ENCODE measurements around the gene BAK1.

Gene BAK1

DNA sequence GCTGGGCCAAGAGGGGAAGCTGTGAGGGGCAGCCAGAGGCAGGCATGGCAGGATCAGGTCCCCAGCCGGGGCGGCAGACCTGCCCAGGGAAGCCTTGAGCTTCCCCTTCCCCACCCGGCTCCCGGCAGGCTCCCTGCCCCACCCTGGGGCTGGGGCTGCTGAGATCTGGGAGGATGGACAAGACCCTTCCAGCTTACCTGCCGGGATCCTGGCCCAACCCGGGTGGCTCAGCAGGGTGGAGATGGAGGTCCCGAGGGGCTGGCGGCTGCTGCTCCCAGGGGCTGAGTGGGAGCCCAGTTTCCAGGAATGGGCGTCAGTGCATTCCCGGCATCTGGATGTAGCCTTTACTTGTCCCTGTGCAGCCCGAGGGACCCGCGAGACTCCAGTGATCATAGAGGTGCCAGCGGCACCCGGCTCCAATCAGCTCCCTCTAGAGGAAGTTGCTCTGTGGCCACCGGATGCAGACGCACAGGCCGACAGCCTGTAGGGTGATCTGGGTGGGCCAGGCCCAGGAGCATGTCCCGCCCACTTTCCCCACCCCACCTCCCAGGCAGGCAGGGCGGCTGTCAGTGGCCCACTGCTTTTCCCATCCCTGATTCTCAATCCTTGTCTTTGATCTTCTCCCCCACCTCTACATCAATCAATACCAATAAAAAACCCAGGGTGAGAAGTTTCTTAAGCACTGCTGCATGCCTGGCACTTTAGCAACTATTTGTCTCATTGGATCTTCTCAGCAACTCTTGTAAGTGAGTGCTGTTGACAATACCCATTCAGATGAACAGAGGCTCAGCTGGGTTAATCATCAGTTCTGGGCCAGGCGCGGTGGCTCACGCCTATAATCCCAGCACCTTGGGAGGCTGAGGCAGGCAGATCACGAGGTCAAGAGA lies at the start of gene BAK1:
Gene BAK1, minus strand, starts transcription at position 449 of the 887 bp plus-strand sequence. CDS start 2,672 bp downstream, outside the sequence.
- DNase-seq (ENCODE audit: low spot score), result peak; percentile 98

DNA sequence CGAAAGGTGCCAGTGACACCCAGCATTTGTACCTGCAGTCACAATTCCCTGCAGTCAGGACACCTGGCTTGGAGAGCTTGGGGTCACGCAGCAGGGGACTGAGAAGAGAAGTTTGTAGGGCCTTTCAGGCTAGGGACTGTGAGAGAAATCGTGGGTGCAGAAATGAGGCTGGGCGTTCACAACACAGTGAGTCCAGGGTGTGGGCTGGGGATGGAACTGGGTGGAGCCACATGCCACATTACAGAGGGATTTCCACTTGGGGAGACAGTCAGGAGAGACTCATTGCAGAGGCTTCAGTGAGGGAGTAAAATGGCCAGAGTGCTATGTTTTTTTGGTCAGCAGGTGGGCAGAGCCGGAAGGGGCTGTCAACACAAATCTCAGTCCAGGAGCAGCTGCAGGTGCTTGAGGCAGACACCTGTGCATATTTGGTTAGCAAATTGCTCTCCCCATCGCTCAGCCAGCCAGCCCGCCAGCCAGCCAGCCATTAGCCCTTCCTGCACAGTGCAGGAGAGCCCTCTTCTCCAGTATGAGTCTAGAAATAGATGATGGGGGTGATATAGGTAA lies 48.4 kb upstream of the BAK1 start:
- no peak for DNase-seq (ENCODE audit: low spot score)

DNA sequence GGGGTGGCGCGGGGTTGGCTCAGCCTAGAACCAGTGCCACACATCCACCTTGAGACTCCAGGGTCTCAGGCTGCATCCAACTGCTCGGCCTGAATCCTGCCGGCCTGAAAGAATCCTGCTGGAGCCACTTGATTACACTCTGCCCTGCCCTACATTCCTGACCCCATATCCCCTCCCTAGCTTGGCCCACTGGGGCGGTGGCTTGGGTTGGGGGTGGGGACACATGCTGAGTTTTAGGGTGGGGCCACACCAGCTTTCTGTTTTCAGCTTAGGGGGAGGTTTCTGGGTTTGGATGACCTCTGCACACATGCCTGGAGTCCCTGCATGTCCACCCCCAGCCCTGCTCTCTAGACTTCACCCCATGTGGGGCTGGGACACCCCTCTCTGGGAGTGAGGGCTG lies 47.8 kb upstream of the BAK1 start:
- no peak for DNase-seq (ENCODE audit: low spot score)

DNA sequence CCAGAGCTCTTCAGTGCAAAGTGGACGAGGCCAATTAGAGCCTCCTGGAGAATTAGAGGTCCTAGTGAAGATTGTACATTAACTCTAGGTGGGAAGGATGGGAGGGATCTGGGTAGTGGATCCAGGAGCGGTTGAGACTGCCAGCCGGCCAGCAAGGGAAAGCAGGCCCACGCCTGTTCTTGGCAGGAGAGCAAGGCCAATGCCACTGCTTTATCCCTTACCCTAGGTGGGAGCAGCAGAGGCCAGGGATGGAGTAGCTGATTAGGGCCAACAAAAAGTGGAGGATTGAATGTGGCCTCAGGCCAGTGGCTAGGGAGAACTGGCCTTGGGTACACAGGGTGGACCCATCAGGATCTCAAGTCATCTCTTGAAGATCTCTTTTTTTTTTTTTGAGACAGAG lies 44.8 kb upstream of the BAK1 start:
- no peak for DNase-seq (ENCODE audit: low spot score)

DNA sequence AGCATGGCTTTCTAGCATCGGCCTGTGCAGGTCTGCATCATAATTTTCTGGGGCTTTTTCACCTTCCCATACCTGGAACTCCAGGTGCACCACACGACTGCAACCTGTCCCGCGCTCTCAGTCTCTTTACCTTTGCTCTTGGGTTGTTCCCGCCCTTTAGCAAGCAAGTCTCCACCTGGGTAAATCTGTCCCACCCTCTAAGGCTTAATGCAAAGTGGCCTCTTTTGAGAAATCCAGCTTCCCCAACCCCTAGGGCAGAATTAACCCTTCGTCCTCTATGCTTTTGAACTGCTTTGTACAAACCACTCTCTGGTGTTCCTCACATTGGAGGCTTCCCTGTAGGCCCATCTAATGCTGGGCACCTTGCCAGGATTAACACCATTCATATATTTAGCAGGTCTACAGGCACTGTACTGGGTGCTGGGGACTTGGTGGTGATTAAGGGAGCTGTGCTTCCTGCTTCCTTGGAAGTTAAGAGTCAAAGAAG lies 43.9 kb upstream of the BAK1 start:
- no peak for DNase-seq (ENCODE audit: low spot score)

DNA sequence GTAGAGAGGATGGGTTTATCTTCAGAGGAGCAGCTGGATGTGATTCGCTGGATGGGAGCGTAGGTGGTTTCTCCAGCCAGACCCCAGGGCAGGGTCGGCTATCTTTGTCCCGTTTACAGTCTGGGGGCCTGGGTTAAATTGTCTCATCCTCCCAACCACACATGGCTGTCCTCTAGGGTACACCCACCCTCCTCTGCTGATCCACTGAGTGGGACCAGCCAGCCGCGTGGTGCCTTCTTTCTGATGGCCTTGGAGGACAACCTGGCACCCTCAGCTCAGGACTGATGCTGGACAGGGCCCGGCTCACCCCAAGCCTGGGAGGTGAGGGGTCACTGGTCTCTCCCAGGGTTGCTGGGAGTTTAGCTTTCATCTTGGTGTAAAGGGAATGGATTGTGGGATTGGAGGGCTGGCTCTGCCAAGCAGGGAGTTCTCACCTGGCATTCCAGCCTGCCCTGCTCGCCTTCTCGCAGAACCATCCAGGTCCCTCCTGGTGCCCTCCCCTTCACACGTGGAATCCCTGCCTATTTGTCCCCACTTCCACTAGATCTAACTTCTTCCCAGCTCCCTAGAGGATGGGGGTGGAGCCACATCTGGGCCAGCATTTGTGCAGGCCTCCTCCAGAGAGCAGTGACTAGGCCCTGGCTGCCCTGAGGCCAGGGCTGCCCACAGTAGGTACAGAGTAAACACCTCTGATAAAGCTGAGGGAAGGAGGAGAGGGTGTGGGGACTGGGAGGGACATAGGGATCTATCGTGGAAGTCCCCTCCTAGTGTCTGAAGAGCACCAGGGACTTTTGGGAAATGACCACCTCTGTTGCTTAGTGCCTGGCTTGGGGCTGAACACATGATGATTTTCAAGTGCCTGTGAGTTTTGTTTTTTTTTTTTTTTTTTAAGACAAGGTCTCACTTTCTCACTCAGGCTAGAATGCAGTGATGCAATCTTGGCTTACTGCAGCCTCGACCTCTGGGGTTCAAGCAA lies 42.7 kb upstream of the BAK1 start:
- peak; percentile 59 for DNase-seq (ENCODE audit: low spot score)

DNA sequence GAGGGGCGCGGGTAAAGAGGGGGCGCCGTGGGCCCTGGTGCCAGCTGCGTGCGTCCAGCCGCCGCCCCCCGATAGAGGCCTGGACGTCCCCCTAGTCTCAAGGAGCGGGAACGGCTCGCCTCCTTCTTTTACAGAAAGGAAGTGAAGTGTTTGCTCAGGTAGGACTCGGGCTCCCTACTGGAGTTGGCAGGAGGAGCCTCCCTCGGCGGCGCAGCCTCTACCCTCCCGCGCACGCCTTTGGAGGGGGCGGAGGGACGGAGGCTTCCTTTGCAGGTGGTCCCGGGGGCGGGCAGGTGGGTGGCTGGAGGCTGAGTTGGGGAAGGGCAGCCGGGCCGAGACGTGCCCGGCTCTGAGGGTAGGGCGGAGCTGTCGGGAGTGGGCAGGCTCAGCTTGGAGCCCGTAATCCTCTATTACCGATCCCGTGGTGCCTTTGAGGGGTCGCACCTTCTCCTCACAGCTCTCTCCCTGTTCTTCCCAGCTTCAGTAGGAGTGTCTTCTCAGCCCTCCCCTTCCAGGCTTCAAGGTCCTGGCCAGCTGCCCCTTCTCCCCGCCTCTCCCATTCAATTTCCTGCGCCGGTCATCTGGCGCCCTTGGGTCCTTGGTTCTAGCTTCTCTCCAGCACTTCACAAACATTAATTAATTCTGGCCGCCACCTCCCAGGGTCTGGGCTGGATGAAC lies 41.8 kb upstream of the BAK1 start:
- peak; percentile 51 for DNase-seq (ENCODE audit: low spot score)

DNA sequence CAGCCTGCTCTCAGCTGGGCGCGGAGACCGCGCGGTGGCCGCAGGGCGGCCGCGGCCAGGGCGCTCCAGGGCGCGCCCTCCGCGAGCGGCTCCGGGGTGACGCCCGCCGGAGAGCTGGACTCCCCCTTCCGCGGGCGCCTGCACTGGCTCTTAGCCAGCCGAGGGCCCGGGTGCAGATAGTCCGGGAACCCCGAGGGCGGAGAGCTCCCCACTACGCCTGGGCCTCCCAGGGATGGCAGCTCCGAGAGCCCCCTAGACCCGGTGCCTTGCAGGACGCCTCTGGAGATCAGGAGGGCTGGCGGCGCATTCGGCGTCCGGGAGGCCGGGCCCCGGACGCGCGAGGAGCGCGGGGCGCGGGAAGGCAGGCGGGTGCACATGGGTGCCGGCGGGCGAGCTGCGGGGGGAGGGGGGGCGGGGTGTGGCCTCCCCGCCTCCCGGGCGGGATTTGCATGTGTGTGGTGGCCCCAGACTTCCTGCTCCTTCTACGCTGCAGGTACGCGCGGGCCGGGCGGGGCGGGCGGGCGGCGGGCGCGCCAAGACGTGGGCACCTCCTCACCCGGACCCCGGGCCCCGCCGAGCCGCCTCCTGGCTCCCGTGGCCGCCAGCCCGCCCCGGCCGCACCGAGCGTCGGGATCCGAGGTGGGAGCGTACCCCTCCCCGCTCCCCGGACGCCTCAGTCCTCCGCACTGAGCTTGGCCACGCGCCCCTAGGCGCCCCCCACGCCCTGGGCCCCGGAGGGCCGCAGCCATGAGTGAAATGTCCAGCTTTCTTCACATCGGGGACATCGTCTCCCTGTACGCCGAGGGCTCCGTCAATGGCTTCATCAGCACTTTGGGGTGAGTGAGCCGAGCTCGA lies 41.0 kb upstream of the BAK1 start, which contains the start of gene ITPR3:
Gene ITPR3, plus strand, starts transcription at position 467 of the 855 bp plus-strand sequence. Its CDS starts 281 bp downstream, at position 748.
- DNase-seq (ENCODE audit: low spot score), result peak; percentile 59

DNA sequence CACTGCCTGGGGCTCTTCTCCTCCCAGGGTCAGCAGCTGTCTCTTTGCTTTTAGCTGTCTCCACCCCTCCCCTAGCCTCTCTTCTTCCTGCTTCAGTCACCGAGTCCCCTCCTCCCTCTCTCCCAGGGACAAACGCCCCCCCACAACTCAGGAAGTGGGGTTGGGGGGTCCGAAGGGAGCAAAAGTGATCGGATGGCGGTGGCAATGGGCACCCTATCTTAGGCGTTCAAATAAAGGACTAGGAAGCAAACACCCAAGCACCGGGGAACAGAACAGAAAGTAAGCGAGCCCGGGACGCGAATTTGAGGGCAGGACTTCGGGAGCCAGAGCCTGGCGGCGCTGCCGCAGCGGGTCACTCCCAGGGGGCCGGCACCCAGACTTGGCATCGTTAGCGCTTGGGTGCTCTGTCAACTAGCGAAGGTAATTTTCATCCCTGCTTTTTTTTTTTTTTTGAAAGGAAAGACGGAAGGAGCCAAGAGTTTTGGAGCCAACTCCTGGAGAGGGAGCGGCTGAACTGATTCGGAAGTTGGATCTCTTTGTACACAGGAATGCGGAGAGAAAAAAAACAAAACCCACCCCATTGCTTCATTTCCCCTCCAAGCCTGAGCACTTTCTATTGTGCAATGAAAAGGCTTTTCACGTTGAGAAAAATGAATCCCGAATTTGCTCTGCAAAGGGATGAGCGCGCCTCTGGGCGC lies 40.2 kb upstream of the BAK1 start:
- no peak for DNase-seq (ENCODE audit: low spot score)

DNA sequence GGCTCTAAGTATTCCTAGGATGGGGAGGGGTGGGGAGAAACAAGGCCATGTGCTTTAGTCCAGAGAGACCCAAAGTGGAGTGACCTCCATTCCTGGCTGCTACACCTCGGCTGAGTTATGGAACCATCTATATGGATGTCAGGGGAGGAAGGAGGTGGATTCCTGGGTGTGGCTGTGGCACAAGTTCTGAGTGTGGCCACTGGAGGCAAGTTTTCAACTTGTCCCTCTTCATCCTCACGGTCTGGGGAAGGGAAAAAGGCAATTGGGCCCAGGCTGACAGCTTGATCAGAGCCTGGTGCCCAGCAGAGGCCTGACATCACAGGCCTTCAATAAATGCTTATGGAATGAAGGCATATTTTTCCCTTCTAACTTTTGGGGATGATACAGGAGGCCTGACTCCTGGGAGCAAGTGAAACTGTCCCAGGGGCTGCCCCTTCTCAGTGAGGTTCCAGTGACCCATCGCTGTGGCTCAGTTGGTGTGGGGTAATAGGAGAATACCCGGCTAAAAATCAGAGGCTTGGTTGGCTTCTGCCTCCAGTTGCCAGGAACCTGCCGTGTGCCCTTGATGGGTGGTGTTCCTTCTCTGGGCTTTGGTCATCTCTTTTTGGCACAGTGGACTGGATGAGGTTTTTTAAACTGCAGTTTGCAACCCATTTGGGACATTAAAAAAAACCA lies 39.2 kb upstream of the BAK1 start:
- no peak for DNase-seq (ENCODE audit: low spot score)

DNA sequence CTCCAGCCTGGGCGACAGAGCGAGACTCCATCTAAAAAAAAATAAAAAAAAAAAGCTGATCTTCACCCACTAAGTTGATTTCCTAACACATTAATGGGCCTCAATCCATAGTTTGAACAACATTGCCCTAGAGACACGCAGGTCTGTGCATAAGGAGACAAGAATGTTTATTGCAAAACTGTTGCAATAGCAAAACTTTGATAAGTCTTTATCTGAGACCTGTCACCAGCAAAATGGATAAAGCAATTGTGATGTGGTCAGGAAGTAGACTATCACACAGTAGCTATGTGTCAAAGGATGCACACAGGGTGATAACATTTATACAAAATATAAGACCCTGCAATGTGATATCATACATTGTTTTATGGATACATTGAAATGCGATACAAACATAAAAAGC lies 36.8 kb upstream of the BAK1 start:
- no peak for DNase-seq (ENCODE audit: low spot score)

DNA sequence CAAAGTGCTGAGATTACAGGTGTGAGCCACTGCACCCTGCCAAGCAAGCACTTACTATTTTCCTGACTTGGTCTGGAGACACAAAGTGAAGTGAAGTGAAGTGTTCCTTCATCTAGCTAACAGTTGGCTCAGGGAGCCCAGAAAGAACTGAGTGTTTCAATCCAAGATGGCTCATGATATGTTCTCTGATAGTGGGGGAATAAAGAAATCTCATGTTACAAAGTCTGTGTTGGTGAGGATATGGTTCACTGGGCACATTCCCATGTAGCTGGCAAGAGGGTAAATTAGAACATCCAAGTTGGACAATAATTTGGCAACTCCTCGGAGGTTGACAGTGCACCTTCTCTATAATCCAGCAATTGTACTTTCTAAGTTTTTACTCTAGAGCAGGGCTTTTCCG lies 36.0 kb upstream of the BAK1 start:
- DNase-seq (ENCODE audit: low spot score), result no peak

DNA sequence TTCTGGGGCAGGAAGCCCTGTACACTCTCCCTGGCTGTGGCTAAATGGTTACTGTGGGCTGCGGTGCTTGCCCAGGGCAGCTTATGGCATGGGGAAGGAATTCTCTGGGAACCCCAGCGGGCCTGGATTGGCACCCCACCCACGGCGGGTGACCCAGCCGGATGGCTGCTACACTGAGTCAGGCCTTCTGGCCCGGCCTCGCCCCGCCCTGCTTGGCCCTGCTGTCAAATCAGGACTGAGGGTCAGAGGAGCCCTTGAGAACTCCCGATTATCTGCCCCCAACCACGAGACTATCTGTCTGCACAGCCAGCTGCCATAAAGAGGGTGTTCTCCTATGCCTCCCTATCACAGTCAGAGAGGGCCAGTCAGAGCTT lies 33.7 kb upstream of the BAK1 start:
- peak; percentile 94 for DNase-seq (ENCODE audit: low spot score)

DNA sequence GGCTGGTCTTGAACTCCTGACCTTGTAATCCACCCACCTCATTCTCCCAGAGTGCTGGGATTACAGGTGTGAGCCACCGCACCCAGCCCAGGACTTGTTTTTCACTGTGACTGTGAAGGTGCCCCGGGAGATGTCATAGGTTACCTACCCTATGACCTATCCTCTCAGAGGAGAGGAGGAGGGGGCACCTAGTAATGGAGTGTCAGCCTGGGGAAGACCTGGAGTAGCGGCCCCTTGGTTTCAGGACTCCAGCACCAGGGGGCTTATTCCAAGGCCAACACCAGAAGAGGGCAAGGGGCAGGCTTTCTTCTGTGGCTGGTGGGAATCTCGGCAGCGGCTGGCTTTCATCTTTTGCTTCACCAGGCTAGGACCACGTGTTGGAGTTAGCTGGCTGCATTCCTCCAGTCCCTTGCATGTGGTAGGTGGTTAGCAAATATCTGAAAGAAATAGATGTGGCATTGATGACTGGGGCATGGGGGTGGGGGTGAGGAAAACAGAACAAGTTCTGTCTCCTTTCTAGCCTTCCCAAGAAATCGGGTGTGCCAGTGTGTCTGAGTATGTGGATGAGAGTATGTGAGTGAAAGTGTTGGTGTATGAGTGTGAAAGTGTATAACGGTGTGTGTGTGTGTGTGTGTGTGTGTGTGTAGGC lies 33.2 kb upstream of the BAK1 start:
- peak; percentile 67 for DNase-seq (ENCODE audit: low spot score)

DNA sequence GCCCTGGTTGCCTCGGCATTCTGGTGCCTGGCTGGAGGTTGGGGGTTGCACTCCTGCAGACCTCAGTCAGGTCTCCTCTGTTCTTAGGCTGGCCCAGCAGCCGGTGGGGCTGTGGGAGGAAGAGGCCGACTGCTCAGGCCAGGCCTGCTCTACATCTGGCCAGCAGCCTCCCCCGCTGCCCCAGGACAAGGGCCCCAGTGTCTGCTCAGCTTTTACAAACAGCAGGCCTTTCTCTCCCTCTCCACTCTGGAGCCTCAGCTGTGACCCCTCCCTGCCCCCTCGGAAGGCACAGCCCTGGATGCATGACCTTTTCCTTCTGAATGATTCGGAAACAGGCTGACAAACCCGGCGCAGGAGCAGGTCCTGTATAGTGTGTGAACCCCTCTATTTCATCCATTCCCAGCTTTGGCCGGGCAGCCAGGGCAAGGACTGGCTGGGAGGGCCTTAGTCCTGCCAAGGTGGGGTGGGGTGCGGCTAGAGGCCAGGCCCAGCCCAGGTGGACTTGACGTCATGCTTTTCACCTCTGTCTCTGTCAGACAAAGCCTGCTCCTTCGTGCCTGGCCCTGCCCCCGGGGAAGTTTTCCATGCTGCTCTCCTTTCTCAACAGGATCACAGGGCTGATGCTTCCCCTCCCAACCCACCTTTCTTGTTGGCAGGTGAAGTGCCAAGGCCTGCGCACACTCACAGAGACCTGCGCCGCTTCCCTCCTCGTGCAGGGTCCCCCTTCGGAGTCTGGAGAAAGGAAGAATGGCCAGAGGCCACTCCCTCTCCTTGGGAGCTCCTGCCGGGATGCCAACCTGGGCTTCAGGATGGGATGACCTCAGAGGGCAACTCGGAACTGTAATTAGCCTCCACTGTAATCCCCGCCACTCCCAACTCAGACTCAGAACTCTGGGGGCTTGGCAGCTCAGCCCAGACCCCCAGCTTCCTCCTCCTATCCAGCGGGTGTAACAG lies 31.0 kb upstream of the BAK1 start:
- no peak for DNase-seq (ENCODE audit: low spot score)

DNA sequence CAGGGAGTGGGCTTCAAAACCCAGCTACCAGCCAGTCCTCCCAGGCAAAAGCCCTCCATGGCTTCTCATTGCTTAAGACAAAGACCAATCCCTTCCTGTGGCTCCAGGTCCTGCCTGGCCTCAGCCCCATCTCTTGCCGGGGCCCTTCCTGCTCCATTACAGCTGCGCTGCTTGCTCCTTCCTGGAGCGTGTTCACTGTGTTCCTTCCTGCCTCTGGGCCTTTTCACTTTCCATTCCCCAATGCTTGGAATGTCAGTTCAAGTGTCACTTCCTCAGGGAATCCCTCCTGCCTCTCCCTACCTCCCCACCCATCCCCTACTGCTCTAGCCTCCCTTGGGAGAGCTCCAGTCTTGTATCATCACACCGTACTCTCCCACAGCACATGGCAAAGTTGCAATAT lies 30.0 kb upstream of the BAK1 start:
- no peak for DNase-seq (ENCODE audit: low spot score)

DNA sequence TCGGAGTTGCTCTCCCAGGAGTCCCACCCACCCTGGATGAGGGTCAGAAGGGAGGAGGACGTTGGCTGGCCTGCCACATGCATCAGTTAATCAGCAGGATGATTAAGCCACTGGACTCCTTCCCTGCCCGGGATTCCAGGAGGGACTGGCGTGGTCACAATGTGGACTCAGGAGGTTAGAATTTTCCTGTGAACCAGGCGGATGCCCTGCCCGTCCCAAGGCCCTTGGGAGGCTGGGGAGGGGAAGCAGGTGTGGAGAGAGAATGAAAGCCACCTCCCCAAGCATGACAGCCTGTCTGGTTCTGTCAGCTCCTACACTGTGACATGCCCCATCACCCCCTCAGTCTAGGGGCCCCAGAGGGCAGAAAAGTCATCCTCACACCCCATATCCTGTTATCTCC lies 29.5 kb upstream of the BAK1 start:
- peak; percentile 91 for DNase-seq (ENCODE audit: low spot score)

DNA sequence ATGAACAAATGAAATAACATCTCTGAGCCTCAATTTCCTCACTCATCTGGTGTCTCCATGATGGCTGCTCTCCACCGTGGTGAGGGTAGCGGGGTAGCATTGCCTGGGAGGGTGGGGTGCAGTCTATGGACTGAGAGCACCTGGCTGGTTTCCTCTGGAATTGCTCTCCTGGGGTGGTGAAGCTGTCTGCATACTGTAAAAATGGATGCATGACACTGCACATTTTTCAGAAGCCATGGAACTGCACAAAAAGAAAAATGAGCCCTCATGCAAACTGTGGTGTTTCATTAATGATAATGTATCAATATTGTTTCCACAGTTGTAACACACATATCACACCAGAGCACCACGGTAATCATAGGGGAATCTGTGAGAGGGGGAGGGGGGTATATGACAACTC lies 28.9 kb upstream of the BAK1 start:
- no peak for DNase-seq (ENCODE audit: low spot score)
